Glutamatergic neuron (in vitro differentiated cells): Measurements from ENCODE around the gene ACYP2. TPM values are rescaled to one million over a fixed set of nuclear protein-coding genes. Genes with fewer than 3 reads are reported as not detected.

Experiments
- DNase-seq: peaks from one replicate; pipeline ENCODE4 v3.0.0; 2022
- H3K27ac Mint-ChIP-seq: one replicate; pipeline ENCODE4 v1.8.0; 2020; ENCODE audit warnings: mild to moderate bottlenecking, mixed read lengths, inconsistent platforms; ENCODE audit not compliant: unreplicated experiment
- H3K27me3 Mint-ChIP-seq: one replicate; pipeline ENCODE4 v1.8.0; 2020; ENCODE audit warnings: mild to moderate bottlenecking, moderate library complexity, mixed read lengths, inconsistent platforms; ENCODE audit not compliant: unreplicated experiment
- H3K36me3 Mint-ChIP-seq: one replicate; pipeline ENCODE4 v1.8.0; 2020; ENCODE audit warnings: mild to moderate bottlenecking, mixed read lengths, inconsistent platforms; ENCODE audit not compliant: unreplicated experiment
- H3K4me1 Mint-ChIP-seq: one replicate; pipeline ENCODE4 v1.8.0; 2020; ENCODE audit warnings: mild to moderate bottlenecking, low read depth, mixed read lengths, inconsistent platforms; ENCODE audit not compliant: unreplicated experiment
- H3K4me3 Mint-ChIP-seq: one replicate; pipeline ENCODE4 v1.8.0; 2020; ENCODE audit warnings: mild to moderate bottlenecking, mixed read lengths, inconsistent platforms; ENCODE audit not compliant: unreplicated experiment
- H3K9me3 Mint-ChIP-seq: one replicate; pipeline ENCODE4 v1.8.0; 2020; ENCODE audit warnings: mild to moderate bottlenecking, moderate library complexity, mixed read lengths, inconsistent platforms; ENCODE audit not compliant: unreplicated experiment
- CTCF ChIP-seq: fragments of 200-600 bp; sonication (generic); IDR thresholded peaks from one replicate; pipeline ENCODE4 v1.5.0; 2021; ENCODE audit not compliant: partially characterized antibody, unreplicated experiment
- total RNA-seq: library from RNA; stranded (reverse); fragmentation: NEBNext Ultra II Directional; extraction: Animal tissue kit (Norgen Biotek cat#: 25700); gene quantifications from one replicate; pipeline ENCODE4 v1.2.1, GENCODE V29; 2021; ENCODE audit not compliant: unreplicated experiment

ACYP2 gene
- total RNA-seq, 1 donor from 2014 or later: 8.4 TPM

- no peaks in the 10 kb centered on the region for H3K36me3 Mint-ChIP-seq
- H3K27ac Mint-ChIP-seq: no peak overlapping the region
- H3K9me3 Mint-ChIP-seq: peaks cover 2% of the 10 kb centered on the region
- DNase-seq: no peak
- no peaks in the 10 kb centered on the region for H3K27me3 Mint-ChIP-seq
- TF ChIP-seq CTCF: no peak
- H3K4me3 Mint-ChIP-seq: no peak overlapping the region
- no peaks in the 10 kb centered on the region for H3K4me1 Mint-ChIP-seq
Observed at GRCh38 chr2:54133056-54133455, 17.6 kb downstream of the ACYP2 start.

DNA sequence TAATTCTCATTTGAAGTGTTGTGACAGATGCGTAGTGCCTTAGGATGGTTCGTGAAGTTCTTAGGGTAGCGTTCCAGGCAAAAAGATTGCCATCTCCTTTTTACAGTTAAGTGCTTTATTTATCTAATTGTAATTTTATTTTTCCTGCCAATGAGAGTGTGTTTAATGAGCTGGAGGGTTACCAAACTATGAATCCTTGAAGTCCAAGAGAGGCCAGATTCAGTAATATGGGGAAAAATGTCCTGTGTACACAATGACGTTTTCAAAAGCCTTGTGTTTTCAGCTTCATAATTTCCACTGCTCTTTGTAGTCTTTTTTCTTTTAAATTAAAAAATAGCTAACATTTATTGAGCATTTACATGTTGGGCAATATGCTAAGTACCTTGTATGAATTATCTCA, 23.8 kb downstream of the ACYP2 start:
- no peaks in the 10 kb centered on the region for H3K4me1 Mint-ChIP-seq

DNA sequence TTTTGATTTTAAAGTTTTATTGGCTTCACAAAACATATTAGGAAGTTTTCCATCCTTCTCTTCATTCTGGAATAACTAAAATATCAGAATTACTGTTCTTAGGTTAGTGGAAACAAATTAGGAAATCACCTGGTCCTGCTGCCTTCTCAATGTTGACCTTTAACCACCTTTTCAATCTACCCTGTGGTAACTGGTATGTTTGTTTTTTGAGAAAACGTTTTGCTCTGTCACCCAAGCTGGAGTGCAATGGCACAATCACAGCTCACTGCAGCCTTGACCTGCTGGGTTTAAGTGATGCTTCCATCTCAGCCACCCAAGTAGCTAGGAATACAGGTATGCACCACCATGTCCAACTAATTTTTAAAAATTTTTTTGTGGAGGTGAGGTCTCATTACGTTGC, 28.4 kb downstream of the ACYP2 start:
- TF ChIP-seq CTCF: no peak
- peaks cover 7% of the 10 kb centered on the region for H3K4me1 Mint-ChIP-seq
- no peak overlapping the region for H3K27ac Mint-ChIP-seq
- no peaks in the 10 kb centered on the region for H3K9me3 Mint-ChIP-seq
- no peaks in the 10 kb centered on the region for H3K36me3 Mint-ChIP-seq
- no peaks in the 10 kb centered on the region for H3K27me3 Mint-ChIP-seq
- no peak for DNase-seq
- H3K4me3 Mint-ChIP-seq: no peak overlapping the region

More for the DNA sequence above, 23.8 kb downstream of the ACYP2 start:
- H3K9me3 Mint-ChIP-seq: no peaks in the 10 kb centered on the region
- TF ChIP-seq CTCF: no peak
- H3K36me3 Mint-ChIP-seq: no peaks in the 10 kb centered on the region
- no peaks in the 10 kb centered on the region for H3K27me3 Mint-ChIP-seq
- H3K4me3 Mint-ChIP-seq: no peak overlapping the region
- no peak overlapping the region for H3K27ac Mint-ChIP-seq
- DNase-seq: no peak

DNA sequence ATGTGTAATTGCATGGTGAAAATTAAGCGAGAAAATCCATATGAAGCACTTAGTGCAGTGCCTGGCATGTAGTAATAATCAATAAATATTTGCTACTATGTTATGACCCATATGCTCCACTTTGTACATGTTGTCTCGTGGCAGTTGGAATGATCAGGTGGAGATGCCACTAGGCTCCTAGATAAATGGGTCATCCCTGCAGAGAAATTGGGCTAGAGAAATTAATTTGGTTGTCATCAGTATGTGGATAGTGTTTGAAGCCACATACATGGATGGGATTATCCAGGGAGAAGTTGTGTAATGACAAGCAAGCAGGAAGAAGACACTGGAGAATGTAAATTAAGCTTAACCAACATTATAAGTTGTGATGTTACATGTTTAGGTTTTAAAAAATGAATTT, 33.0 kb downstream of the ACYP2 start:
- no peak for TF ChIP-seq CTCF
- Mint-ChIP-seq H3K36me3 (no peaks in the 10 kb centered on the region), H3K27me3 (no peaks in the 10 kb centered on the region), H3K4me3 (no peak overlapping the region), H3K27ac (no peak overlapping the region), H3K9me3 (no peaks in the 10 kb centered on the region), H3K4me1 (peaks cover 12% of the 10 kb centered on the region)
- DNase-seq: no peak

- TF ChIP-seq CTCF: no peak
- Mint-ChIP-seq H3K36me3 (peaks cover 5% of the 10 kb centered on the region), H3K27me3 (no peaks in the 10 kb centered on the region), H3K9me3 (peaks cover 2% of the 10 kb centered on the region), H3K27ac (no peak overlapping the region), H3K4me3 (no peak overlapping the region), H3K4me1 (peaks cover 12% of the 10 kb centered on the region)
- DNase-seq: no peak
Observed at GRCh38 chr2:54149638-54150441, 34.4 kb downstream of the ACYP2 start.
